CD4-positive, alpha-beta memory T cell (primary cell): Measurements from ENCODE around the gene PLPPR2. TPM values are rescaled to one million over a fixed set of nuclear protein-coding genes. Genes with fewer than 3 reads are reported as not detected.
"Not testable (repeated sequence)": the region's sequence is repeated elsewhere in the genome, so short reads cannot be mapped to it uniquely, and the experiment has no call there.

ENCODE experiments used
- CTCF ChIA-PET: fragments of 350-600 bp; sonication (Branson Sonifier 250); formaldehyde crosslinking; loops from one replicate; lab custom pipeline; 2021; ENCODE audit warnings: inconsistent platforms; ENCODE audit not compliant: partially characterized antibody; lab: Charles Lee
- POLR2A ChIA-PET: fragments of 350-600 bp; sonication (Branson Sonifier 250); formaldehyde crosslinking; loops from one replicate; lab custom pipeline; 2021; ENCODE audit not compliant: partially characterized antibody; lab: Charles Lee
- DNase-seq, 5 donors: peaks; one replicate each; pipeline versions ENCODE4 v3.0.0 to v3.0.0-alpha.2; 2020 to 2022; ENCODE audit warnings: mixed read lengths in 1 of 5
- H3K27ac ChIP-seq: one replicate; pipeline ENCODE4 v1.7.0; 2013; ENCODE audit warnings: low read depth, low read length
- H3K27me3 ChIP-seq: 2 replicates; pipeline ENCODE4 v1.7.0; 2013; ENCODE audit warnings: mild to moderate bottlenecking, low read length, moderate library complexity; ENCODE audit not compliant: insufficient read depth
- H3K36me3 ChIP-seq: 2 replicates; pipeline ENCODE4 v1.7.0; 2013; ENCODE audit warnings: mild to moderate bottlenecking, low read length, moderate library complexity; ENCODE audit not compliant: insufficient read depth
- H3K4me1 ChIP-seq: 2 replicates; pipeline ENCODE4 v1.7.0; 2013; ENCODE audit warnings: mild to moderate bottlenecking, low read length, moderate library complexity; ENCODE audit not compliant: insufficient read depth
- H3K4me3 ChIP-seq, 2 donors: one replicate each; pipeline ENCODE4 v1.7.0; 2013; ENCODE audit warnings: low read length in 2 of 2, mild to moderate bottlenecking in 1 of 2
- H3K9me3 ChIP-seq, 2 donors: one replicate each; pipeline ENCODE4 v1.7.0; 2013; ENCODE audit warnings: low read length in 2 of 2, control low read depth in 1 of 2; ENCODE audit not compliant: control insufficient read depth in 1 of 2
- H3K27ac Mint-ChIP-seq, 7 donors: one replicate each; pipeline ENCODE4 v1.8.0; 2020 to 2021; ENCODE audit warnings: mixed read lengths in 7 of 7, mild to moderate bottlenecking in 6 of 7, inconsistent platforms in 3 of 7, moderate library complexity in 3 of 7
- H3K27me3 Mint-ChIP-seq, 2 donors: one replicate each; pipeline ENCODE4 v1.8.0; 2020 to 2021; ENCODE audit warnings: mixed read lengths in 2 of 2
- H3K36me3 Mint-ChIP-seq, 2 donors: one replicate each; pipeline ENCODE4 v1.8.0; 2020 to 2021; ENCODE audit warnings: mixed read lengths in 2 of 2, inconsistent platforms in 1 of 2, mild to moderate bottlenecking in 1 of 2
- H3K4me1 Mint-ChIP-seq, 4 donors: one replicate each; pipeline ENCODE4 v1.8.0; 2020 to 2021; ENCODE audit warnings: mixed read lengths in 4 of 4, mild to moderate bottlenecking in 1 of 4
- H3K4me3 Mint-ChIP-seq, 8 donors: one replicate each; pipeline ENCODE4 v1.8.0; 2020 to 2021; ENCODE audit warnings: mixed read lengths in 8 of 8, mild to moderate bottlenecking in 7 of 8, moderate library complexity in 6 of 8, inconsistent platforms in 3 of 8
- H3K9me3 Mint-ChIP-seq, 8 donors: one replicate each; pipeline ENCODE4 v1.8.0; 2020 to 2021; ENCODE audit warnings: mixed read lengths in 8 of 8, mild to moderate bottlenecking in 5 of 8, inconsistent platforms in 3 of 8, moderate library complexity in 1 of 8
- intact Hi-C: fragments of 100-400 bp; cut with micrococcal nuclease; formaldehyde crosslinking; loops from one replicate; pipeline ENCODE4 v1.15.1; 2023
- polyA plus RNA-seq, 2 donors: library from polyadenylated mRNA; unstranded; fragments of 300-500 nt; fragmentation: Illumina TruSeq; gene quantifications; one replicate each; pipeline ENCODE4 v1.2.3, GENCODE V29; 2021
- total RNA-seq, 2 experiments: library from RNA; stranded (reverse); gene quantifications; one replicate each; pipeline ENCODE4 v1.2.3, GENCODE V29; 2021

The PLPPR2 gene
- total and polyA plus RNA-seq, 4 experiments from 2014 or later, result 0.16 to 12.2 (median 6.0) TPM

GRCh38 chr19:11347546-11348039, 7.6 kb upstream of the PLPPR2 start:
- peaks cover 17% of the 10 kb centered on the region for H3K4me1 ChIP-seq
- H3K27ac ChIP-seq, result no peak overlapping the region
- H3K9me3 Mint-ChIP-seq, result peaks cover 0 to 6% (median 0%) of the 10 kb centered on the region in 8 donors
- ChIA-PET CTCF (interaction anchor here (1.0 to 2.3 kb wide), 2 partner anchors 30 to 33 kb away, joined by 3 to 12 read pairs; no protein-coding TSS in a partner anchor), POLR2A (interaction anchor here (2.7 to 6.2 kb wide), 2 partner anchors 27 to 33 kb away, joined by 18 to 54 read pairs; partner anchors contain the start of gene SWSAP1)
- H3K27me3 ChIP-seq, result no peaks in the 10 kb centered on the region
- peaks cover 5 to 7% of the 10 kb centered on the region in 2 donors for H3K36me3 Mint-ChIP-seq
- intact Hi-C loops, result no loop called here
- DNase-seq, result no peak
- no peaks in the 10 kb centered on the region for H3K27me3 Mint-ChIP-seq
- no peaks in the 10 kb centered on the region for H3K9me3 ChIP-seq
- H3K4me3 ChIP-seq, result no peak overlapping the region
- peaks cover 17 to 32% (median 25%) of the 10 kb centered on the region in 4 donors for H3K4me1 Mint-ChIP-seq
- no peaks in the 10 kb centered on the region for H3K36me3 ChIP-seq
- H3K27ac Mint-ChIP-seq, result peak overlapping the region; percentile 6 to 98 (median 67)
- H3K4me3 Mint-ChIP-seq, result peak overlapping the region; percentile 30 to 98 (median 97)

- H3K36me3 ChIP-seq, result no peaks in the 10 kb centered on the region
- no peaks in the 10 kb centered on the region for H3K27me3 ChIP-seq
- no peaks in the 10 kb centered on the region for H3K9me3 ChIP-seq
- H3K4me1 ChIP-seq, result peaks cover 17% of the 10 kb centered on the region
- Mint-ChIP-seq H3K27me3 (no peaks in the 10 kb centered on the region), H3K9me3 (peaks cover 0 to 6% (median 0%) of the 10 kb centered on the region in 8 donors), H3K4me3 (no peak overlapping the region), H3K36me3 (peaks cover 5 to 7% of the 10 kb centered on the region in 2 donors), H3K4me1 (peaks cover 17 to 34% (median 26%) of the 10 kb centered on the region in 4 donors), H3K27ac (no peak overlapping the region)
- POLR2A ChIA-PET, result interaction anchor here (1.1 to 1.8 kb wide), 3 partner anchors 25 to 26 kb away, joined by 3 to 5 read pairs (median 5); partner anchors contain the start of gene SWSAP1
- H3K27ac ChIP-seq, result no peak overlapping the region
- intact Hi-C loops, result no loop called here
- CTCF ChIA-PET, result interaction anchor here (0.6 to 0.7 kb wide), 2 partner anchors 34 to 174 kb away, joined by 3 read pairs; no protein-coding TSS in a partner anchor
- no peak overlapping the region for H3K4me3 ChIP-seq
- no peak for DNase-seq
Measured at GRCh38 chr19:11349171-11349570, 6.1 kb upstream of the PLPPR2 start.

GRCh38 chr19:11354102-11354501, 1.1 kb upstream of the PLPPR2 start:
- not testable (repeated sequence) for H3K9me3 Mint-ChIP-seq
- POLR2A ChIA-PET, result interaction anchor here (1.3 kb wide), 1 partner anchor 21 kb away, joined by 5 read pairs; the partner anchor contains the start of gene SWSAP1

GRCh38 chr19:11356074-11356397, 804 bp downstream of the PLPPR2 start:
- Histone ChIP-seq H3K4me1 (peaks cover 11% of the 10 kb centered on the region), H3K27ac (no peak overlapping the region), H3K27me3 (no peaks in the 10 kb centered on the region), H3K4me3 (peak overlapping the region in 1 of 2 donors; percentile 41), H3K9me3 (no peaks in the 10 kb centered on the region), H3K36me3 (no peaks in the 10 kb centered on the region)
- H3K27me3 Mint-ChIP-seq, result no peaks in the 10 kb centered on the region
- POLR2A ChIA-PET, result no interaction called here
- no peaks in the 10 kb centered on the region for H3K36me3 Mint-ChIP-seq
- H3K4me1 Mint-ChIP-seq, result peaks cover 9 to 23% (median 11%) of the 10 kb centered on the region in 4 donors
- H3K9me3 Mint-ChIP-seq, result no peaks in the 10 kb centered on the region
- DNase-seq, result no peak
- H3K27ac Mint-ChIP-seq, result peak overlapping the region in 6 of 7 donors; percentile 11 to 91 (median 48)
- peak overlapping the region; percentile 64 to 86 (median 78) for H3K4me3 Mint-ChIP-seq
- CTCF ChIA-PET, result no interaction called here
- intact Hi-C loops, result no loop called here

More at GRCh38 chr19:11354102-11354501, 1.1 kb upstream of the PLPPR2 start:
- H3K4me3 Mint-ChIP-seq, result peak overlapping the region in 6 of 8 donors; percentile 27 to 54 (median 49)
- H3K36me3 ChIP-seq, intact Hi-C loops, DNase-seq, H3K4me3 ChIP-seq, H3K9me3 ChIP-seq, H3K27me3 ChIP-seq, H3K27me3 Mint-ChIP-seq, H3K27ac ChIP-seq, H3K36me3 Mint-ChIP-seq: not testable (repeated sequence)
- peak overlapping the region in 3 of 7 donors; percentile 35 to 85 (median 70) for H3K27ac Mint-ChIP-seq
- CTCF ChIA-PET, result interaction anchor here (0.7 kb wide), 1 partner anchor 29 kb away, joined by 3 read pairs; no protein-coding TSS in a partner anchor
- H3K4me1 ChIP-seq, result peaks cover 11% of the 10 kb centered on the region
- peaks cover 9 to 23% (median 11%) of the 10 kb centered on the region in 4 donors for H3K4me1 Mint-ChIP-seq

GRCh38 chr19:11356676-11357550, 1.7 kb downstream of the PLPPR2 start:
- DNase-seq, result no peak
- Histone ChIP-seq H3K4me3 (no peak overlapping the region), H3K27me3 (no peaks in the 10 kb centered on the region), H3K36me3 (no peaks in the 10 kb centered on the region), H3K4me1 (peaks cover 11% of the 10 kb centered on the region), H3K9me3 (no peaks in the 10 kb centered on the region), H3K27ac (no peak overlapping the region)
- Mint-ChIP-seq H3K36me3 (no peaks in the 10 kb centered on the region), H3K4me1 (peaks cover 9 to 23% (median 11%) of the 10 kb centered on the region in 4 donors), H3K9me3 (no peaks in the 10 kb centered on the region), H3K27me3 (no peaks in the 10 kb centered on the region), H3K4me3 (peak overlapping the region in 5 of 8 donors; percentile 64 to 86 (median 85)), H3K27ac (peak overlapping the region in 2 of 7 donors; percentile 35 to 44)
- ChIA-PET POLR2A (interaction anchor here (1.6 kb wide), 1 partner anchor 24 kb away, joined by 3 read pairs; no protein-coding TSS in a partner anchor), CTCF (no interaction called here)
- intact Hi-C loops, result no loop called here

- Histone ChIP-seq H3K4me1 (peaks cover 11% of the 10 kb centered on the region), H3K9me3 (no peaks in the 10 kb centered on the region), H3K36me3 (no peaks in the 10 kb centered on the region), H3K4me3 (no peak overlapping the region), H3K27ac (no peak overlapping the region), H3K27me3 (no peaks in the 10 kb centered on the region)
- H3K9me3 Mint-ChIP-seq, result no peaks in the 10 kb centered on the region
- no peak overlapping the region for H3K4me3 Mint-ChIP-seq
- intact Hi-C loops, result no loop called here
- H3K27ac Mint-ChIP-seq, result no peak overlapping the region
- peaks cover 9 to 19% (median 10%) of the 10 kb centered on the region in 4 donors for H3K4me1 Mint-ChIP-seq
- H3K36me3 Mint-ChIP-seq, result peaks cover 0 to under 1% of the 10 kb centered on the region in 2 donors
- no peak for DNase-seq
- CTCF ChIA-PET, result interaction anchor here (1.1 kb wide), 1 partner anchor 21 kb away, joined by 3 read pairs; no protein-coding TSS in a partner anchor
- POLR2A ChIA-PET, result interaction anchor here (2.0 kb wide), 1 partner anchor 15 kb away, joined by 5 read pairs; the partner anchor contains the start of gene SWSAP1
- no peaks in the 10 kb centered on the region for H3K27me3 Mint-ChIP-seq
Measured at GRCh38 chr19:11359421-11359820, 4.2 kb downstream of the PLPPR2 start.
